ENCODE results near the gene CHCHD1. TPM values are rescaled to one million over a fixed set of nuclear protein-coding genes. Genes with fewer than 3 reads are reported as not detected.

CHCHD1 gene
- total RNA-seq, 2 experiments from 2014 or later: 34.9 to 36.2 TPM

- POLR2A ChIA-PET: no interaction called here
- CTCF ChIA-PET: interaction anchor here (0.8 kb wide), 1 partner anchor 8 kb away, joined by 3 read pairs; no protein-coding TSS in a partner anchor
Measured at GRCh38 chr10:73800560-73801252, 18.9 kb downstream of the CHCHD1 start.

DNA sequence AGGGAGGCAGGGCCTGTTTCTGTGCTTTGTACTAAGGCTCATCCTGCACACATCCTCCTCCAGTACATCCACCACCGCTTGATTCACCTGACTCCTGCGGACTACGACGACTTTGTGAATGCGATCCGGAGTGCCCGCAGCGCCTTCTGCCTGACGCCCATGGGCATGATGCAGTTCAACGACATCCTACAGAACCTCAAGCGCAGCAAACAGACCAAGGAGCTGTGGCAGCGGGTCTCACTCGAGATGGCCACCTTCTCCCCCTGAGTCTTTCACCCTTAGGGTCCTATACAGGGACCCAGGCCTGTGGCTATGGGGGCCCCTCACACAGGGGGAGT is 19.4 kb downstream of the CHCHD1 start:
- POLR2A ChIA-PET: no interaction called here
- CTCF ChIA-PET: interaction anchor here (0.8 kb wide), 1 partner anchor 8 kb away, joined by 3 read pairs; no protein-coding TSS in a partner anchor

GRCh38 chr10:73802276-73802991 is 20.6 kb downstream of the CHCHD1 start:
- CTCF ChIA-PET: no interaction called here

DNA sequence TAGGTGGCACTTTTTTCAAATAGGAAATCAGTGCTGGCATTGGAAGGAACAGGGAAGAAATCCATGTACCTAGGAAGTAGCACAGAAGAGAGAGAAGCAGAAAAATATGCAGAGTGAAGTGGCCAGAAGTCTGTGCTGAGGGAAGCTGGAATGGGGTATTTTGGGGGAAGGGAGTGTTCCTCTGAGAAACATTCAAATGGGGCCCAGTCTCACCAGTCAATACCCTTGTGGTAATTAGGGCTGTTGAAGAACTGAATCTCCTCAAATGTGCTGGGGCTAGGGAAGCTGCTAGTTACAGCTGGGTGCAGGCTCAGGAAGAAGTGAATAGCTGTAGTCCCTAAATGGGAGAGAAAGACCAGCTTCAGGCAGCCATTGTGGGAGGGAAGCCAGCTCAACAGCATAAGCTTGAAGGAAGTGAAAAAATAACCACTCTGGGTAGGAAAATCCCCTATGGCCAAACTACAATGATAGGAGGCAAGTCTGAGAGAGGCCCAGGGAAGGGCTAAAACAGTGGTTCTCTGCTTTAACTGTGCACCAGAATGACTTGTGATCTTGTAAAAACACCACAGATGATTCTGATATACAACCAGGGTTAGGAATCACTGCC is 21.9 kb downstream of the CHCHD1 start:
- POLR2A ChIA-PET: interaction anchor here (0.7 to 0.9 kb wide), 2 partner anchors 8 to 31 kb away, joined by 3 read pairs; a partner anchor contains a TSS
- CTCF ChIA-PET: interaction anchor here (1.3 kb wide), 1 partner anchor 11 kb away, joined by 3 read pairs; no protein-coding TSS in a partner anchor

More at GRCh38 chr10:73802276-73802991, 20.6 kb downstream of the CHCHD1 start:
- POLR2A ChIA-PET: no interaction called here

- ChIA-PET POLR2A (interaction anchor here (1.5 kb wide), 1 partner anchor 20 kb away, joined by 4 read pairs; no protein-coding TSS in a partner anchor), CTCF (interaction anchor here (1.3 kb wide), 1 partner anchor 18 kb away, joined by 3 read pairs; no protein-coding TSS in a partner anchor)
Measured at GRCh38 chr10:73806176-73806950, 24.5 kb downstream of the CHCHD1 start.

GRCh38 chr10:73807471-73807870 is 25.6 kb downstream of the CHCHD1 start:
- POLR2A ChIA-PET: interaction anchor here (1.2 kb wide), 1 partner anchor 13 kb away, joined by 3 read pairs; no protein-coding TSS in a partner anchor
- CTCF ChIA-PET: no interaction called here

DNA sequence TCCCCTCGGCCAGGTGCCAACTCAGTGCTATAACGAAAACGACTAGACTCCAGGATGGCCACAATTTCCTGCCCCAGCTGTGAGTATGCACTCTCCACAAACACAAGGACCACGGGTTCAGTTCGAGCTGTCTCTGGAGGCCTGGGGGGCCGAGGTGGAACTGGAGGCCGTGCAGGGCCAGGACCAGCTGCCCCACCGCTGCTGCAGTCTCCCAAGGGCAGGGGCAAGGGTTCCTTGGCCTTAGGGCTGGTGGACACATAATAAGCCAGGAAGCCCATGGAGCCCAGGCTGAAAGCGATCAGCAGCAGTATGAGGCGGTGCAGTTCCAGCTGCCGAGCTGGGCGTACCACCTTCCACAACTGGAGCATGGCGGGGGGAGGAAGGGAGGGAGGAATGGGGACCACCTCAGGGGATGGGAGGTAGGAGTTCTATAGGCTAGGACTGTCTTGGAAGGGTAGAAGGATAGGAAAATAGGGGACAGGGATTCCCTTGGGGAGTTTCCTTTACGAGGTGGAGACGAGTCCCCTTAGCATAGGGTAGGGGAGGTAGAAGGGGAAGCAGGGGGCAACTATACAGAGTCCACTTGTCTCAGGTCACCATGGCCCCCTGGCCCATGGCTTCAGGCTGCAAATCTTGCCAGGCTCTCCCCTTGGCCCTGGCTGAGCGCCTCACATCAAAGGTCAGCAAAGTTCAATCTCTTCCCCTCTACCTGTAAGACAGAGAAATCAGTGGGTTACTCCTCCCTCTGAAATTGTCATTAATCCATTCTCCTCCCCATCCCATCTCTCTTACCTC is 26.4 kb downstream of the CHCHD1 start:
- POLR2A ChIA-PET: interaction anchor here (1.2 kb wide), 1 partner anchor 14 kb away, joined by 3 read pairs; no protein-coding TSS in a partner anchor
- CTCF ChIA-PET: interaction anchor here (0.9 kb wide), 1 partner anchor 8 kb away, joined by 3 read pairs; no protein-coding TSS in a partner anchor

- ChIA-PET POLR2A (interaction anchor here (0.5 to 1.7 kb wide), 2 partner anchors 23 to 72 kb away, joined by 3 to 9 read pairs; partner anchors contain the start of gene ZSWIM8), CTCF (interaction anchor here (0.9 kb wide), 1 partner anchor 9 kb away, joined by 3 read pairs; no protein-coding TSS in a partner anchor)
Measured at GRCh38 chr10:73809061-73809818, 27.4 kb downstream of the CHCHD1 start.

- CTCF ChIA-PET: interaction anchor here (0.8 kb wide), 2 partner anchors 29 to 46 kb away, joined by 3 to 4 read pairs; no protein-coding TSS in a partner anchor
- POLR2A ChIA-PET: interaction anchor here (0.5 to 1.7 kb wide), 8 partner anchors 13 to 714 kb away, joined by 3 to 9 read pairs (median 4); partner anchors contain the start of genes CHCHD1 and ZSWIM8
Measured at GRCh38 chr10:73810358-73810734, 28.5 kb downstream of the CHCHD1 start.

DNA sequence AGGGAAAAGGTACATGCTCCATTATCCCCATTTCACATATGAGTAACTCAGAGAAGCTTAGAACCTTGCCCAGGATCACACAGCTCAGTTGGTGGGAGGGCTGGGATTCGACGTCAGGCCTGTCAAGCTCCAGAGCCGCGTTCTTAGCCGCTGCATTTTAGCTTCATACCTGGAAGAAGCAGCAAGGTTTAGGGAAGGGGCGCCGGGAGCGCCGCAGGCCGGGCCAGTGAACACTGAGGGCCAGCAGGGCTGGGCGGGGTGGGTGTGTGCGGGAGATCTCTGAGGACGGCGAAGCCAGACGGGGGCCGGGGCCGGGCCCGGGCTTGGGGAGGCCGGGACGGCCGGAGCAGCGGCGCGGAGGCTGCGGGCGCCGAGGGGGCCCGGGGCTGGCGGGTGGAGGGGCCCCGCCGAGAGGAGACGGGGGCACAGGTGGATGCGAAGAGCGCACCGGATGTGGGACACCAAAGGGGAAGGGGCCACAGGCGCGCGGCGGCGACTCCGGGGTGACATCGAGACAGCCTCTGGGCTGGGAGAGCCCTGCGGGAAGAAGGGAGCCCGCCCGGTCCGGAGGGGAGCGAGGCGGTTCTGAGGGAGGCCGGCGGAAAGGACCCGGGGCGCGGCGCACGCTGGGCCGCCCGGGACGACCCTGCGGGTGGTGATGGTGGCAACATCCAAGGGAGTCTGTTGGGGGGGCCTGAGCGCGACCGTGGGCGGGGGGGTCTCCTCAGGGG is 29.1 kb downstream of the CHCHD1 start:
- POLR2A ChIA-PET: interaction anchor here (0.5 to 1.7 kb wide), 8 partner anchors 13 to 715 kb away, joined by 3 to 9 read pairs (median 4); partner anchors contain the start of genes CHCHD1 and ZSWIM8
- CTCF ChIA-PET: interaction anchor here (0.8 kb wide), 2 partner anchors 30 to 45 kb away, joined by 3 to 4 read pairs; no protein-coding TSS in a partner anchor

DNA sequence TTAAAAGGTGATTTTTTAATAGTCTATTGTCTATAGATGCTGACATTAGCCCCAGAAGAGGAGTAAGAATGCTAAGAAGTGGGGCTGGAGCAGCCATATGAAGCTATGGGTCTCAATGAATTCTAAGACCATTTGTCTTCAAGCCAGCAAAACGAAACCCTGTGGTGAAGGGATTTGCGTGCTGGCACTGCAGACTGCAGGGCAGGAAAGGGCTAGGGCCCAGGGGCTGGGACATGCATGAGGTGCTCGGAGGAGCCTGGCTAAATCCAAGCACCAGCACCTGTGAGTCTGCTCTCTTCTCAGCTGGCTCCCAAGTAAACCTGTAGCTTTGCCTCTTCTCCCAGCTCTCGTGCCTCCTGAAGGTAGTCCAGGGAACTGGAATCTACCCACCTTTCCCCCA is 30.8 kb downstream of the CHCHD1 start:
- ChIA-PET POLR2A (interaction anchor here (0.6 kb wide), 2 partner anchors 9 to 64 kb away, joined by 3 to 4 read pairs; no protein-coding TSS in a partner anchor), CTCF (interaction anchor here (0.7 kb wide), 1 partner anchor 36 kb away, joined by 3 read pairs; no protein-coding TSS in a partner anchor)

- POLR2A ChIA-PET: no interaction called here
- CTCF ChIA-PET: no interaction called here
Measured at GRCh38 chr10:73813333-73813732, 31.5 kb downstream of the CHCHD1 start.

GRCh38 chr10:73814276-73814895 is 32.5 kb downstream of the CHCHD1 start:
- POLR2A ChIA-PET: no interaction called here

DNA sequence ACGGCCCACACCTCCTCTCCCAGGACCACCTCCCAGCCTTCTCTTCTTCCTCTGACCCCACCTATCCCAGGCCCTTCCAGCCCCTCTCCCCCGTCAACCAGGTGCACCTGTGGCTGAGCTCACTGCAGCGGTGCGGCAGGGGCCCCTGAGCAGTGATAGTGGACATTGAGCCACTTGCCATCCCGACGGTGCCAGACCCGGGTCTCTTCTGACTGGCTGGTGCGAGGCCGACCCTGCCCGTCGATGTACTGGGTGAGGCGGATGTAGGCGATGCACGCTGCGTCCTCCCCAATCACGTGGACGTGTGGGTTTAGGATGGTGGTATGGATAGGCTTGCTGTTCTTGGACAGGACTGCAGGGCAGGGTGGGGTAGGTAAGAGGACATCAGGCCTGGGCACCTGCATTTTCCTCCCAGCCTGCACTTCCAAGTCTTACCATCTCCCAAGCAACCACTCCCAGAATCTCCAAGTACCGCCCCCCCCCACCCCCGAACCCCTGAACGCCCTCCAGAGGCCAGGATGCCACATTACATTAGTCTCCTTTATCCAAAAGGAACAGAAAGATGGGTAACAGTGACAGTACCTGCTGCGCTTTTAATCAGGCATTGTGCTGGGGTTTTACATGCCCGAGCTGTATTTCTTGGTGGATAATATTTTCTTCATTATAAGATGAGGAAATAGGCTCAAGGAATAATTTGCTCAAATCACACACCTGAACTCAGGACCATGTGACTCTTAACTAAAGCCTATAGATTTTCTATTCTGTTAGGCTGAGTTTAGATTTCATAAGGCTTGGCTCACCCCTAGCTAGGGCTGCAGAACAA is 33.3 kb downstream of the CHCHD1 start:
- ChIA-PET CTCF (interaction anchor here (0.9 to 1.2 kb wide), 3 partner anchors 11 to 30 kb away, joined by 3 read pairs; no protein-coding TSS in a partner anchor), POLR2A (no interaction called here)

More at GRCh38 chr10:73814276-73814895, 32.5 kb downstream of the CHCHD1 start:
- CTCF ChIA-PET: interaction anchor here (0.9 to 1.2 kb wide), 3 partner anchors 10 to 31 kb away, joined by 3 read pairs; no protein-coding TSS in a partner anchor

DNA sequence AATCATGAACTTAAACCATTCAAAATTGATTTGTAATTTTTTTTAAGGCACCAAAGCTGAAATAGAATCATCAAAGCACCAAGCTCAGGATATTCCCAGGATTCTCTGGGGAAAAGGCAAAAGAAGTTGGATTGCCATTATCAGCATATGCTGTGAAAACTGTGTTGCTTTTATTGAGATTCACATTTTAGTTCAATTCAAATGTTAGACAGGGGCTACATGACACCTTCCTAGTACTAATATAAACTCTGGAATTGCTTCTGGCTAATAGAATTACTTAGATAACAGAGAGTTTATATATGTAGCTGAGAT is 33.8 kb downstream of the CHCHD1 start:
- ChIA-PET CTCF (interaction anchor here (1.2 kb wide), 1 partner anchor 12 kb away, joined by 3 read pairs; no protein-coding TSS in a partner anchor), POLR2A (no interaction called here)
